ENCODE results near the gene DNAI4.
"Not testable (repeated sequence)": the region's sequence is repeated elsewhere in the genome, so short reads cannot be mapped to it uniquely, and the experiment has no call there.

DNA sequence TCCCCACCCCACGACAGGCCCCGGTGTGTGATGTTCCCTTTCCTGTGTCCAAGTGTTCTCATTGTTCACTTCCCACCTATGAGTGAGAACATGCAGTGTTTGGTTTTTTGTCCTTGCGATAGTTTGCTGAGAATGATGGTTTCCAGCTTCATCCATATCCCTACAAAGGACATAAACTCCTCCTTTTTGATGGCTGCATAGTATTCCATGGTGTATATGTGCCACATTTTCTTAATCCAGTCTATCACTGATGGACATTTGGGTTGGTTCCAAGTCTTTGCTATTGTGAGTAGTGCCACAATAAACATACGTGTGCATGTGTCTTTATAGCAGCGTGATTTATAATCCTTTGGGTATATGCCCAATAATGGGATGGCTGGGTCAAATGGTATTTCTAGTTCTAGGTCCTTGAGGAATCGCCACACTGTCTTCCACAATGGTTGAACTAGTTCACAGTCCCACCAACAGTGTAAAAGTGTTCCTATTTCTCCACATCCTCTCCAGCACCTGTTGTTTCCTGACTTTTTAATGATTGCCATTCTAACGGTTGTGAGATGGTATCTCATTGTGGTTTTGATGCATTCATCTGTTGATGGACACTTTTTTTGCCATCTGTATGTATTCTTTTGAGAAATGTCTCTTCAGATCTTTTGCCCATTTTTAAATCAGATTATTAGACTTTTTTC is 41.7 kb upstream of the DNAI4 start:
- TF ChIP-seq CTCF (conservative IDR thresholded peaks at IDR 0.05; ENCODE audit: low read depth, low read length); EZH2 (IDR thresholded peaks at IDR 0.05; ENCODE audit: borderline replicate concordance, low read depth, low read length, poor library complexity, severe bottlenecking): not testable (repeated sequence)
